A549 treated with CpdA at 1 μM for 4 hours (cell line): ENCODE measurements around the gene ALG6. TPM values are rescaled to one million over a fixed set of nuclear protein-coding genes. Genes with fewer than 3 reads are reported as not detected.

ENCODE experiments used
- total RNA-seq: library from RNA; stranded (reverse); fragments of 200-300 nt; extraction: Qiagen RNA extraction; gene quantifications from 5 replicates; pipeline ENCODE4 v1.2.3, GENCODE V29; 2022; ENCODE audit warnings: low read depth

Gene ALG6
- total RNA-seq: 5.8 to 6.8 TPM (median 6.5 TPM) in 5 replicates

DNA sequence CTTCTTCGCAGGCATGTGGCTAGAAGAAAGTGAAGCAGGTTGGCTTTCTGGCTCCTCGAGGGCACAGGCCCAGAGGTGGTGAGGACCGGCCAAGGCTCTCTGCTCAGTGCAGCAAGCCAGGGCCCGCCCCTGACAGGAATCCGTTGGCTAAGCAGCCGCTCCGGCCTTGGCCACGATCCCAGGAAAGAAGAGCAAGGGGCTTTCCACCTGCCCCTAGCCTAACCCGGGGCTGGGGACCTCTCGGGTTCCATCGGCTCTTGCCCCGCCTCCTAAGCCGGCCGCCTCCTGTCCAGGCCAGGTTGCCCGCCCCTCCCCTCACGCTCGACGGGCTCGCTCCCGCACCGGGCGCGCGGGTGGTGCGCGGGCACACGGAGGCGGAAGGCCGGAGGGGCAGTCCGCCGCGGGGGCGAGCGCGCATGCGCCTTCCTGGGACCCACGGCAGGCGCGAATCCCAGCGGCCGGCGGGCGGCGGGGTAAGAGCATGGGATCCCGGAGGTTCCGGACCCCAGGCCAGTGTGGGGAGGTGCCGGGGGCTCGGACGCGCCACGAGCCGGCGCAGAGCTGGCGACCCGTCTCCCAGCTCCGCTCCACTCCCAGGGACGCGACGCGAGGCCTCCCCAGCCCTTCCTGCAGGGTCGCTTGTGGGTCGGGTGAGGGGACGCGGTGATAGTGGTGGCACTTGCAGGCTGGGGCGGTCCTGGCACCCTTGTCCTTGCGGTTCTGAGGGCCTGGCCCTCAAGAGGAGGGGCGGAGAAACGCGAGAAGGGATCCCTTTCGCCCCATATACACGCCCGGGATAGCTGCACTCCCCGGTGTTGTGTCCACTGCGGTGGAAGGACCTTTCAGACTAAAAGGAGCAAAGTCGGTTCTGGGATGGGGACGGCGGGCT, at the start of gene ALG6:
Gene ALG6, plus strand, starts transcription at position 413 of the 889 bp plus-strand sequence. CDS start 3,351 bp downstream, outside the sequence.

GRCh38 chr1:63322114-63322943, 45.1 kb upstream of the ALG6 start, which contains the start of gene FOXD3:
TSS of gene FOXD3 (plus strand) at chr1:63322567. CDS start at chr1:63323059, 492 bp downstream.

Other genes with a start within 250 kb of the ALG6 start
- 0.26 to 1.4 TPM (median 0.87 TPM) in 5 replicates for gene FOXD3, start 45.1 kb upstream of the ALG6 start, total RNA-seq
- gene ITGB3BP, start 155.6 kb downstream of the ALG6 start, total RNA-seq: 21.3 to 29.7 TPM (median 25.0 TPM) in 5 replicates
- 2.3 to 4.0 TPM (median 3.4 TPM) in 5 replicates for gene EFCAB7, start 155.9 kb downstream of the ALG6 start, total RNA-seq
- 34.1 to 39.2 TPM (median 38.7 TPM) in 5 replicates for gene PGM1, start 225.8 kb downstream of the ALG6 start, total RNA-seq